ENCODE measurements around the gene GASK1A.

Gene GASK1A

GRCh38 chr3:43013743-43014155 lies 34.6 kb downstream of the GASK1A start:
- DNase-seq (ENCODE audit: low spot score): no peak

GRCh38 chr3:43014241-43014640 lies 35.1 kb downstream of the GASK1A start:
- DNase-seq (ENCODE audit: low spot score): no peak

GRCh38 chr3:43014956-43015355 lies 35.8 kb downstream of the GASK1A start:
- no peak for DNase-seq (ENCODE audit: low spot score)

DNA sequence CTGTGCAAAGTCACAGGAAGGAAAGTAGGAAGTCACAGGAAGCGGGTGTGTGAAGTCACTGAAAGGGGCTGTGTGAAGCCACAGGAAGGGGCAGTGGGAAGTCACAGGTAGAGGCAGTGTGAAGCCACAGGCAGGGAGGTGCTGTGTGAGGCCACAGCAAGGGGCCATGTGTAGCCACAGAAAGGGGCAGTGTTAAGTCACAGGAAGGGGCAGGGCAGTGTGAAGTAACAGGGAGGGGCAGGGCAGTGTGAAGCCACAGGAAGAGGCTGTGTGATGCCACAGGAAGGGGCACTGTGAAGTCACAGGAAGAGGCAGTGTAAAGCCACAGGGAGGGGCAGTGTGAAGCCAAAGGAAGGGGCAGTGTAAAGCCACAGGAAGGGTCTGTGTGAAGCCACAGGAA lies 36.5 kb downstream of the GASK1A start:
- no peak for DNase-seq (ENCODE audit: low spot score)

GRCh38 chr3:43015991-43016865 lies 37.1 kb downstream of the GASK1A start:
- no peak for DNase-seq (ENCODE audit: low spot score)

GRCh38 chr3:43017004-43017403 lies 37.9 kb downstream of the GASK1A start:
- DNase-seq (ENCODE audit: low spot score): no peak

DNA sequence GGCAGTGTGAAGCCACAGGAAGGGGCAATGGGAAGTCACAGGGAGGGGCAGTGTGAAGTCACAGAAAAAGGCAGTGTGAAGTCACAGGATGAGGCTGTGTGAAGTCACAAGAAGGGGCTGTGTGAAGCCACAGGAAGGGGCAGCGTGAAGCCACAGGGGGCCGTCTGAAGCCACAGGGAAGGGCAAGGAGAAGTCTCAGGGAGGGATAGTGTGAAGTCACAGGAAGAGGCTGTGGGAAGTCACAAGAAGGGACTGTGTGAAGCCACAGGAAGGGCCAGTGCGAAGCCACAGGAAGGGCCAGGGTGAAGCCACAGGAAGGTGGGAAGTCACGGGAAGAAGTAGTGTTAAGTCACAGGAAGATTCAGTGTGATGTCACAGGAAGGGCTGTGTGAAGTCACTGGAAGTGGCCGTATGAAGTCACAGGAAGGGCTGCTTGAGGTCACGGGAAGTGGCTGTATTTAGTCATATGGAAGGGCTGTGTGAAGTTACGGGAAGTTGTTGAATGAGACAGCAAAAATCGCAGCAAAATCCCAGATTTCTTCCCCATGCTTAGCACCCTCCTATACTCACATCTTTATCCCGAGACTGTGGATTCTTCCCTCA lies 38.6 kb downstream of the GASK1A start:
- no peak for DNase-seq (ENCODE audit: low spot score)

GRCh38 chr3:43018246-43018645 lies 39.1 kb downstream of the GASK1A start:
- DNase-seq (ENCODE audit: low spot score): no peak

DNA sequence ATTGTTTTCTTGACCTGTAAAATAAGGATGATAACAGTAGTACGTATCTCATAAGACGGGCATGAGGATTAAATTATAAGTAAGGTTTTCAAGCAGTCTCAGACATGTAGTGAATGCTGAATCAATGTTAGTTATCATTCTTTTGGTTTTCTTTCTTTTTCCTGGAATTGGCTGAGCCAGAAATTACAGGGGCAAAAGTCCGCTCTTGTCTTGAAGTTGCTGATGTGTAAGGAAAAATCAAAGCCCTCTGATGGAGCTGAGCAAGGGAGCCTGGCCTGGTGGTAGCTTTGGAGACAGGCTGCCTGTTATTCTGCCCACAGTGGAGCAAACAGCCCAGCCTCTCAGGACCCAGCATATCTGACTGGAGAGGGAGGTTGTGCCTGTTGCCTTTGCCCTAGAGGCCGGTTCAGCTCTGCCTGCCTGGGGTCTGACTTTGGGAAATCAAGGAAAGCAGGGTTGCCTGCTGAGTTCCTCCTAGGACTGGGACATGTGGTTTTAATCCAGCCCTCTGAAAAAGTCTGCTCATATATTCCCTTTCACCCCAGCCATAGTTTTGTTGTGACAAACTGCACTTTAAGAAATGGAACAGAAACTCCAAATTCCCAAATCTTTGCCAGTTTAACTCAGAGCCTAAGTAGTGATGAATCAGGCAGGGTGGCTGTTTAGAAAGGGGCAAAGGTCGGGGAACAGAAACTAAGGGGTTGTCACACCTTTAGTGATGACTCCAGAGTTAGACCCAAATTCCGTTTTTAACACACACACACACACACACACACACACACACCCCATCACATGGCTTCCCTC lies 40.1 kb downstream of the GASK1A start:
- no peak for DNase-seq (ENCODE audit: low spot score)

- no peak for DNase-seq (ENCODE audit: low spot score)
These were observed 40.7 kb downstream of the GASK1A start for GRCh38 chr3:43019826-43020225.

GRCh38 chr3:43021186-43021585 lies 42.1 kb downstream of the GASK1A start:
- DNase-seq (ENCODE audit: low spot score): no peak

- DNase-seq (ENCODE audit: low spot score): no peak
These were observed 43.0 kb downstream of the GASK1A start for GRCh38 chr3:43022121-43022520.

DNA sequence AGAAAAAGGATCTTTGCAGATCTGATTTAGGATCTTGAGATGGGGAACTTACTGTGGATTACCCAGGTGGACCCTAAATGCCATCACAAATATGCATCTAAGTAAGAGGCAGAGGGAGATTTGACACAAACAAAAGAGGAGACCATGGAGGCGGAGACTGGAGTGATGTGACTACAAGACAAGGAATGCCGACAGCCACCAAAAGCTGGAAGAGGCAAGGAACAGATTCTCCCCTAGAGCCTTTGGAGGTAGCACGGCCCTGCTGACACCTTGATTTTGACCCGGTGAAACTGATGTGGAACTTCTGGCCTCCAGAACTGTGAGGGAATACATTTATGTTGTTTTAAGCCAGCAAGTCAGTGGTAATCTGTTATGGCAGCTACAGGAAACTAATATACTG lies 44.0 kb downstream of the GASK1A start:
- no peak for DNase-seq (ENCODE audit: low spot score)

DNA sequence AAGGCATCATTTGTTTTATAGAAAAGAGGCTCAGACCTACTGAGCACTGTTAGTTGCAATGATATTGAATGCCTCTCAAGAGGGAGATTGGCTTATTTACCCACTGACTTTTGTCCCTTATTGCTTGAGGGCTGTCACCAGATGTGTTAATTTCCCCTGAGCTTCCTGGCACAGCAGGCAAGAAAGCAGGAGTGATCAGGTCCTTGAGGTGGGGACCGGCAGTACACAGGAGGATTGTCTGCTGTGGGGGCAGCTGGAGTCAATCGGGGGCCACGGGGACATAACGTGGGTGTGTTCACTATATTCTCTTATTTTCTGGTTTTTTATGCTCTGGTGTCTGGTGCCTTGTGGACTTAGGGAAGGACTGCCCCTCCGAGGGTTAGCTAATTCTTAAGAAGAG lies 44.6 kb downstream of the GASK1A start:
- no peak for DNase-seq (ENCODE audit: low spot score)

DNA sequence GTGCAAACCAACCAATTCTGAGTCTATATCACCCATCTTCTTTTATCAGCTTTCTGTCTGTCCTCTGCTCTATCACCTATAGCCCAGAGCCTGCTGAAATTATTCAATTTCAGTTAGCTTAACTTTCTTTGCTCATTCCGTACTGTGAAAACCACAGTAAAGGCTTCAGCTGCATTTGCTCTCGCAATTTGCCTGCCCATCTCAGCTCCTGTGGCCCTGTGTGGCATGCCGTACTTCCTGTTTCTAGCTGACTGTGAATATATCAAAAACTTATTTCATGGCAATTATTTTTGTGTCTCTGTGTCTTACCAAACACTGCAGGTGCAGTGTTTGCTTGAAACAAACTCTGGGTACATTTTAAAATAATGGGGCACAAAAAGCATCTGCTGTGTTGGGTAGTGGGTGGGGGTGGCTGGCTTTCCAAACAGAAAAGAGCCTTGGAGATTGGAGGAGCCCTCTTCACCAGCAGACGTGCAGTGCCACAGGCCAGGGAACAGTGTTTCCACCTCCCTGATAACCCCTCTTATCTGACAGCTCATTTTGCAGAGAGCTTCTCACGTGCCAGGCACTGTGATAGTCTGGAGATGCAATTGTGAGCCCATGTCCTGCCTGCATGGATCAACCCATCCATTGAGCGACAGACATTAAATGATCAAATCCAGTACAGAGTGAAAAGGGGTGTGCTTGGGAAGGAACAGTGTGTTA lies 45.2 kb downstream of the GASK1A start:
- DNase-seq (ENCODE audit: low spot score): peak; percentile 51

DNA sequence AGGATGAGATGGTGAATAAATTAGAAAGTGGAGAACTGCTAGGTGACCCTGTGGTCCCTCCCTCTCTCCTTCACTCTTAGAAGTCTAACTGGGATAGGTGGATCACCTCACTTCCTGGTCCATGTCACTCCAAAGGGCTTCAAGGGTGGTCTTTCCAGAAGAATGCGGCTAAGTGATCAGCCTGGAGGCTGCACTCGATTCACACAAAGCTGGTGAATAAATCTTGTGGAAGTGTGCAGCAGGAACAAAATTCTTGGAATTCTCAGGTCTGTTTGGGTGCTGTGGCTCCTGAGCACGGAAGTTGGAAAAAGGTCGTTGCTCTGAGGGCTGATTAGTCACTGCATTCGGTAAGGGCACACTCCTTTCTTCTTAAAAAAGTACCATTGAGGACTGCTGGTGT lies 46.3 kb downstream of the GASK1A start:
- DNase-seq (ENCODE audit: low spot score): no peak

GRCh38 chr3:43028001-43028400 lies 48.9 kb downstream of the GASK1A start:
- DNase-seq (ENCODE audit: low spot score): no peak

GRCh38 chr3:43028678-43029490 lies 49.8 kb downstream of the GASK1A start:
- no peak for DNase-seq (ENCODE audit: low spot score)

DNA sequence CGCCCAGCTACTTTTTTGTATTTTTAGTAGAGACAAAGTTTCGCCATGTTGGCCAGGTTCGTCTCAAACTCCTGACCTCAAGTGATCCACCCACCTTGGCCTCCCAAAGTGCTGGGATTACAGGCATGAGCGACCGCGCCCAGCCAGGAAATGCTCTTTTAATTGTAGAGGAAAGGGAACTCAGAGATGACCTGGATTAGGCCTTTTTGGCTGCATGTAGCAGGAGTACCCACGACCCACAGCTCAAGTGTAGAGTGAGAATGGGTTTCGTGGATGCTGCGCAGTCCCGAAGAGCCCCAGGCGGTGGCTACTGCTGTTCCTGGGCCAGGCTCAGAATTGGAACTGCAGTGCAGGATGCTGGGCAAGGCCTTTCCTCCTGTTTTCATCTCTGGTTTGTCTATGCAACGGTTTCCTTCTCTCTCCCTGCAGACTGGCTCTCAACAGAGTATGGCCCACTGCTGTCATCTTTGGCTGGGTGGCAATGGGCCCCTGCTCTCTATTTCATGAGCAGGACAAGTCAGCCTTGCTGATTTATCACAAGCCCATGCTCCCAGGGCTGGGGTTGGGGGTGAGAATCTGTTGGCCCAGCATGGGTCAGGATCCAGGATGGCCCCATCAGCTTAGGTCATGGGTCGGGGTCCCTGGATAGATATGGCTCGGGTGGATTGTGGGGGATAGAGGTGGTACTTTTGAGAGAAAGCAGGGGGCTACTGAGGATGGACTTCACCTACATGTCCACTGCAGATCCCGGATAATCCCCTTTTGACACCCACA lies 51.2 kb downstream of the GASK1A start:
- DNase-seq (ENCODE audit: low spot score): no peak

GRCh38 chr3:43031485-43031884 lies 52.4 kb downstream of the GASK1A start:
- no peak for DNase-seq (ENCODE audit: low spot score)
